Hypothalamus (tissue), 51 donors: ENCODE data around the gene DCTD.
A peak's percentile ranks its signal among the peaks of the same experiment; 100 is the strongest.
"Not testable (repeated sequence)": the region's sequence is repeated elsewhere in the genome, so short reads cannot be mapped to it uniquely, and the experiment has no call there.

Source experiments
- DNase-seq, 51 donors: peaks; one replicate each; lab custom pipeline; 2025; lab: John Stamatoyannopoulos, UW

DCTD gene

GRCh38 chr4:182922501-182923284, 5.5 kb upstream of the DCTD start:
- peak in 14 of 51 donors; percentile 4 to 34 (median 13) for DNase-seq

GRCh38 chr4:182921608-182922007, 4.4 kb upstream of the DCTD start:
- no peak for DNase-seq

- no peak for DNase-seq
Observed at GRCh38 chr4:182920676-182921075, 3.5 kb upstream of the DCTD start.

- DNase-seq, result no peak
Observed at GRCh38 chr4:182918791-182919302, 1.7 kb upstream of the DCTD start.

- DNase-seq, result no peak
Observed at GRCh38 chr4:182918044-182918607, 940 bp upstream of the DCTD start.

GRCh38 chr4:182916483-182917181, 554 bp downstream of the DCTD start:
- peak in 30 of 51 donors; percentile 3 to 64 (median 28) for DNase-seq

- no peak for DNase-seq
Observed at GRCh38 chr4:182914357-182914756, 2.8 kb downstream of the DCTD start.

- DNase-seq, result no peak
Observed at GRCh38 chr4:182913621-182914020, 3.6 kb downstream of the DCTD start.

- no peak for DNase-seq
Observed at GRCh38 chr4:182913036-182913435, 4.2 kb downstream of the DCTD start.

GRCh38 chr4:182908124-182908523, 9.1 kb downstream of the DCTD start:
- DNase-seq, result no peak

- DNase-seq, result no peak
Observed at GRCh38 chr4:182907396-182907795, 9.8 kb downstream of the DCTD start.

GRCh38 chr4:182906786-182907185, 10.4 kb downstream of the DCTD start:
- no peak for DNase-seq

- DNase-seq, result no peak
Observed at GRCh38 chr4:182905038-182905437, 12.1 kb downstream of the DCTD start.

- no peak for DNase-seq
Observed at GRCh38 chr4:182904211-182904761, 12.9 kb downstream of the DCTD start.

- no peak for DNase-seq
Observed at GRCh38 chr4:182903013-182903412, 14.2 kb downstream of the DCTD start.

- DNase-seq, result no peak
Observed at GRCh38 chr4:182901337-182901736, 15.8 kb downstream of the DCTD start.

GRCh38 chr4:182900021-182900420, 17.2 kb downstream of the DCTD start:
- DNase-seq, result not testable (repeated sequence)

GRCh38 chr4:182898479-182898799, 18.7 kb downstream of the DCTD start:
- no peak for DNase-seq

GRCh38 chr4:182897601-182898478, 19.3 kb downstream of the DCTD start:
- DNase-seq, result no peak

- no peak for DNase-seq
Observed at GRCh38 chr4:182896421-182896820, 20.8 kb downstream of the DCTD start.
